Hepatocyte (in vitro differentiated cells): Measurements from ENCODE around the gene CRMP1.

Experiments
- CTCF ChIP-seq: fragments of 200-600 bp; sonication (generic); IDR thresholded peaks from 2 replicates; pipeline ENCODE4 v1.5.1; 2016; ENCODE audit warnings: antibody characterized with exemption, mild to moderate bottlenecking; ENCODE audit not compliant: poor library complexity
- EZH2 ChIP-seq: fragments of 200-600 bp; sonication (generic); IDR thresholded peaks from 2 replicates; pipeline ENCODE4 v1.6.1; 2016; ENCODE audit warnings: antibody characterized with exemption, mild to moderate bottlenecking, borderline replicate concordance
- EZH2phosphoT487 ChIP-seq: fragments of 200-600 bp; sonication (generic); IDR thresholded peaks from one replicate; pipeline ENCODE4 v1.6.1; 2018; ENCODE audit warnings: antibody characterized with exemption, mild to moderate bottlenecking, low read depth, moderate library complexity; ENCODE audit not compliant: unreplicated experiment, severe bottlenecking

DNA sequence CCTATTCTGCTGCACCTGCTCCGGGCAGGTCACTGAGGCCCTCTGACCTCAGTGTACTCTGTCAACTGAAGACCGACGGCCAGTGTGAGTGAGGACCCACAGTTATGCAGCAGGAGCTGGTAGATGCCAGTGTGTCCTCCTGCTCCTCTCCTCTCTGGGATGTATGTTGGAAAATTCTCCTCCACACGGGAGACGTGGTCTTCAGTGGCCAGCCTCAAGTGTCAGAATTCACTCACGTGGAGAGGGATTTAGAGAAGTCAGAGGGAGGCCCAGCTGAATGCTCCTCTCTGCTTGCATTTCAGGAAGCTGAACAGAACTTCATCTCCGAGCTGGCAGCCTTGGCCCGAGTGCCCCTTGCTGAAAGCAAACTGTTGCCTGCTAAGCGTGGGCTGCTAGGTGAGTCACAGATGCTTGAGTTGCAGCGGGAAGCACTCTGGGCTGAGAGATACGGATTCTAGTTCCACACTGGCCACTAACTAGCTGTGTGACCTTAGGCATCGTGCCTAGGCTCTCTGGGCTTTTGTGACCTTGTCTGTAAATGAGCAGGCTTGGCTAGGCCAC is 83.6 kb downstream of the CRMP1 start:
- TF ChIP-seq CTCF (no peak), EZH2phosphoT487 (no peak), EZH2 (no peak)
